Heart left ventricle (tissue), 13 donors: ENCODE measurements around the gene SPAG17.

ENCODE experiments used
- POLR2A ChIP-seq, 2 donors: fragments of 450-650 bp; IDR thresholded peaks; one replicate each; pipeline ENCODE4 v1.6.1; 2017; ENCODE audit warnings: antibody characterized with exemption in 2 of 2, mild to moderate bottlenecking in 2 of 2, moderate library complexity in 2 of 2
- TF ChIP-seq, protein P1 (sequence below), 12 donors: fragments of 200-600 bp; sonication (generic) in 4 of 12; IDR thresholded peaks; one replicate each; pipeline versions ENCODE4 v1.5.0 to v1.8.0; 2018 to 2022; ENCODE audit warnings: antibody characterized with exemption in 12 of 12, mild to moderate bottlenecking in 5 of 12
- donor health status: ischemic (EF 13 %, LVEDD 7.1; RV severe dilation, severe dysfunction).
- donor health status: DM: no; HTN: yes; CAD: no.
- donor health status: DM: no; HTN: no; CAD: no.
- donor health status: ischemic (EF 25% LVEDD 6.9; RV normal size, moderate dysfunction).
- donor health status: ischemic (EF 25% LVEDD 5.7; RV mildly dilated, moderate dysfunction).
- donor health status: ischemic (EF 35%, LVEDD 5.7; RV mildly dilated, moderate dysfunction).
- donor health status: nonischemic (EF 11% LVEDD 7.7; RV severe dilation, severe dysfunction).
- donor health status: DM: yes; HTN: yes; CAD: no.
- donor health status: PGD.
- donor health status: ischemic (EF 29% LVEDD 5.4; RV normal size, mild dysfunction).
- donor health status: nonischemic (EF 23%, LVEDD 6.1; RV moderate dilation, normal function).

DNA sequence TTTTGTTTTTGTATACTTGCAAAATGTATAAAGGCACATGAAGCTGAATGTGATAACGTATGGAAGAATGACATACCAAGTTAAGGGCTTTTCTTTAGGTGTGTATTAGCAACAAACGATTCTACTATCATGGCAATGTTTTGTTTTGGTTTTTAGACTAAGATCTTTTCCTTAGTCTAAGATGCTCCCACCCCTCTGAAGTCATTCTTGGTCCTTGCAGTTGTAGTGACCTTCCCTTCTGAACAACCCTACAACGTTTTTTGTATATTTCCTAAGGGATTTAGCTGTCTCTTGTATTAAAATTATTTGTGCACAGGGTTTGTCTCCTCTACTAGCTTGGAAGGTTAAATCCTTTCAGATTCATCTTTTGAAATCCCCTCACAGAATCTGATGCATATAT, 61.0 kb downstream of the SPAG17 start:
- TF ChIP-seq, protein P1, sequence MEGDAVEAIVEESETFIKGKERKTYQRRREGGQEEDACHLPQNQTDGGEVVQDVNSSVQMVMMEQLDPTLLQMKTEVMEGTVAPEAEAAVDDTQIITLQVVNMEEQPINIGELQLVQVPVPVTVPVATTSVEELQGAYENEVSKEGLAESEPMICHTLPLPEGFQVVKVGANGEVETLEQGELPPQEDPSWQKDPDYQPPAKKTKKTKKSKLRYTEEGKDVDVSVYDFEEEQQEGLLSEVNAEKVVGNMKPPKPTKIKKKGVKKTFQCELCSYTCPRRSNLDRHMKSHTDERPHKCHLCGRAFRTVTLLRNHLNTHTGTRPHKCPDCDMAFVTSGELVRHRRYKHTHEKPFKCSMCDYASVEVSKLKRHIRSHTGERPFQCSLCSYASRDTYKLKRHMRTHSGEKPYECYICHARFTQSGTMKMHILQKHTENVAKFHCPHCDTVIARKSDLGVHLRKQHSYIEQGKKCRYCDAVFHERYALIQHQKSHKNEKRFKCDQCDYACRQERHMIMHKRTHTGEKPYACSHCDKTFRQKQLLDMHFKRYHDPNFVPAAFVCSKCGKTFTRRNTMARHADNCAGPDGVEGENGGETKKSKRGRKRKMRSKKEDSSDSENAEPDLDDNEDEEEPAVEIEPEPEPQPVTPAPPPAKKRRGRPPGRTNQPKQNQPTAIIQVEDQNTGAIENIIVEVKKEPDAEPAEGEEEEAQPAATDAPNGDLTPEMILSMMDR (IDR thresholded peaks at IDR 0.05): no peak
- TF ChIP-seq POLR2A (IDR thresholded peaks at IDR 0.05): no peak
